HUES6 (cell line): ENCODE measurements around the gene RNASE8.
"Not testable (repeated sequence)": the region's sequence is repeated elsewhere in the genome, so short reads cannot be mapped to it uniquely, and the experiment has no call there.

Experiments
- H3K27ac ChIP-seq: 2 replicates; pipeline ENCODE4 v1.7.0; 2013; ENCODE audit warnings: low read depth, mild to moderate bottlenecking, low read length, inconsistent platforms
- H3K27me3 ChIP-seq: 2 replicates; pipeline ENCODE4 v1.6.1; 2013; ENCODE audit warnings: low read length; ENCODE audit not compliant: control insufficient read depth, insufficient read depth
- H3K36me3 ChIP-seq: 2 replicates; pipeline ENCODE4 v1.6.1; 2013; ENCODE audit warnings: low read length; ENCODE audit not compliant: control insufficient read depth, insufficient read depth
- H3K4me1 ChIP-seq: 2 replicates; pipeline ENCODE4 v1.6.1; 2013; ENCODE audit warnings: low read length; ENCODE audit not compliant: control insufficient read depth, insufficient read depth
- H3K4me3 ChIP-seq: 2 replicates; pipeline ENCODE4 v1.5.1; 2013; ENCODE audit warnings: low read depth, low read length
- H3K9ac ChIP-seq: one replicate; pipeline ENCODE4 v1.6.1; 2013; ENCODE audit warnings: mild to moderate bottlenecking, low read length
- H3K9me3 ChIP-seq: 2 replicates; pipeline ENCODE4 v1.6.1; 2013; ENCODE audit warnings: low read depth, low read length; ENCODE audit not compliant: control insufficient read depth, insufficient read depth

RNASE8 gene

GRCh38 chr14:21057803-21058675 lies at the start of gene RNASE8:
Gene RNASE8, plus strand, starts transcription at chr14:21057822. Its CDS starts 71 bp downstream, at chr14:21057893.
- H3K9ac ChIP-seq, result no peak within 1 kb of the TSS
- no peaks in the 10 kb centered on the region for H3K27me3 ChIP-seq
- H3K4me1 ChIP-seq, result peaks cover 7% of the 10 kb centered on the region
- no peaks in the 10 kb centered on the region for H3K9me3 ChIP-seq
- H3K4me3 ChIP-seq, result no peak within 1 kb of the TSS
- H3K27ac ChIP-seq, result no peak within 1 kb of the TSS
- no peaks in the 10 kb centered on the region for H3K36me3 ChIP-seq

- not testable (repeated sequence) for H3K36me3 ChIP-seq, H3K4me1 ChIP-seq, H3K9me3 ChIP-seq, H3K9ac ChIP-seq, H3K27me3 ChIP-seq, H3K4me3 ChIP-seq, H3K27ac ChIP-seq
Measured at GRCh38 chr14:21009721-21010120, 47.9 kb upstream of the RNASE8 start.

- Histone ChIP-seq H3K4me1 (peaks cover 4% of the 10 kb centered on the region), H3K27me3 (no peaks in the 10 kb centered on the region), H3K27ac (no peak overlapping the region), H3K36me3 (no peaks in the 10 kb centered on the region), H3K9ac (no peak overlapping the region), H3K4me3 (no peak overlapping the region), H3K9me3 (no peaks in the 10 kb centered on the region)
Measured at GRCh38 chr14:21011136-21011535, 46.5 kb upstream of the RNASE8 start.

GRCh38 chr14:21014761-21015190 lies 42.8 kb upstream of the RNASE8 start:
- H3K27ac ChIP-seq, result no peak overlapping the region

GRCh38 chr14:21015312-21015711 lies 42.3 kb upstream of the RNASE8 start:
- no peak overlapping the region for H3K27ac ChIP-seq
- H3K9ac ChIP-seq, result no peak overlapping the region
- no peaks in the 10 kb centered on the region for H3K9me3 ChIP-seq
- no peak overlapping the region for H3K4me3 ChIP-seq
- H3K27me3 ChIP-seq, result no peaks in the 10 kb centered on the region
- peaks cover 4% of the 10 kb centered on the region for H3K4me1 ChIP-seq
- H3K36me3 ChIP-seq, result peaks cover 6% of the 10 kb centered on the region

More at GRCh38 chr14:21014761-21015190, 42.8 kb upstream of the RNASE8 start:
- Histone ChIP-seq H3K9ac (no peak overlapping the region), H3K4me1 (peaks cover 4% of the 10 kb centered on the region), H3K4me3 (no peak overlapping the region), H3K27me3 (no peaks in the 10 kb centered on the region), H3K36me3 (peaks cover 6% of the 10 kb centered on the region), H3K9me3 (no peaks in the 10 kb centered on the region)

- Histone ChIP-seq H3K27me3 (peaks cover under 1% of the 10 kb centered on the region; the same call in 1 of the 2 replicates), H3K9me3 (no peaks in the 10 kb centered on the region), H3K4me3 (no peak overlapping the region), H3K4me1 (peaks cover 4% of the 10 kb centered on the region), H3K36me3 (peaks cover 6% of the 10 kb centered on the region), H3K27ac (no peak overlapping the region), H3K9ac (no peak overlapping the region)
Measured at GRCh38 chr14:21016413-21017190, 41.0 kb upstream of the RNASE8 start.

GRCh38 chr14:21017528-21018245 lies 39.9 kb upstream of the RNASE8 start:
- Histone ChIP-seq H3K27ac (no peak overlapping the region), H3K9ac (no peak overlapping the region), H3K27me3 (peaks cover 11% of the 10 kb centered on the region), H3K36me3 (peaks cover 6% of the 10 kb centered on the region), H3K9me3 (no peaks in the 10 kb centered on the region), H3K4me3 (no peak overlapping the region), H3K4me1 (peaks cover 4% of the 10 kb centered on the region)

GRCh38 chr14:21018286-21018685 lies 39.3 kb upstream of the RNASE8 start:
- no peak overlapping the region for H3K9ac ChIP-seq
- H3K27ac ChIP-seq, result no peak overlapping the region
- H3K36me3 ChIP-seq, result peaks cover 6% of the 10 kb centered on the region
- H3K4me1 ChIP-seq, result peaks cover 9% of the 10 kb centered on the region
- H3K9me3 ChIP-seq, result no peaks in the 10 kb centered on the region
- peaks cover 17% of the 10 kb centered on the region for H3K27me3 ChIP-seq
- no peak overlapping the region for H3K4me3 ChIP-seq

GRCh38 chr14:21018781-21019180 lies 38.8 kb upstream of the RNASE8 start:
- H3K36me3 ChIP-seq, result peaks cover 6% of the 10 kb centered on the region
- H3K9me3 ChIP-seq, result no peaks in the 10 kb centered on the region
- H3K4me1 ChIP-seq, result peaks cover 14% of the 10 kb centered on the region
- H3K27me3 ChIP-seq, result peaks cover 22% of the 10 kb centered on the region
- no peak overlapping the region for H3K9ac ChIP-seq
- H3K4me3 ChIP-seq, result no peak overlapping the region
- H3K27ac ChIP-seq, result no peak overlapping the region

GRCh38 chr14:21019366-21019765 lies 38.3 kb upstream of the RNASE8 start:
- Histone ChIP-seq H3K9me3 (no peaks in the 10 kb centered on the region), H3K4me3 (no peak overlapping the region), H3K4me1 (peaks cover 20% of the 10 kb centered on the region), H3K27me3 (peaks cover 28% of the 10 kb centered on the region), H3K36me3 (peaks cover 6% of the 10 kb centered on the region), H3K9ac (no peak overlapping the region), H3K27ac (no peak overlapping the region)
